Stimulated activated CD4-positive, alpha-beta T cell treated with anti-CD3 and anti-CD28 coated beads, Interleukin-2, amount 100 ng/mL, for 24 hours (primary cell): ENCODE measurements around the gene ZPR1.
"Not testable (repeated sequence)": the region's sequence is repeated elsewhere in the genome, so short reads cannot be mapped to it uniquely, and the experiment has no call there.

Experiments
- DNase-seq, 2 donors: peaks; one replicate each; pipeline ENCODE4 v3.0.0-alpha.2; 2020

The ZPR1 gene

GRCh38 chr11:116787786-116788486 is at the start of gene ZPR1:
Gene ZPR1 (minus strand): TSS chr11:116788023. CDS start chr11:116787990, 33 bp downstream.
- DNase-seq: peak; percentile 86 to 89

GRCh38 chr11:116836632-116836991 is 48.8 kb upstream of the ZPR1 start:
- DNase-seq: no peak

- DNase-seq: peak; percentile 74 to 83
Observed at GRCh38 chr11:116835791-116836631, 48.2 kb upstream of the ZPR1 start.

GRCh38 chr11:116835042-116835772 is 47.4 kb upstream of the ZPR1 start:
- DNase-seq: peak in 1 of 2 donors; percentile 10

GRCh38 chr11:116834535-116835041 is 46.8 kb upstream of the ZPR1 start:
- not testable (repeated sequence) for DNase-seq

- no peak for DNase-seq
Observed at GRCh38 chr11:116833816-116834534, 46.2 kb upstream of the ZPR1 start.

GRCh38 chr11:116833491-116833815 is 45.6 kb upstream of the ZPR1 start:
- DNase-seq: no peak

GRCh38 chr11:116832350-116833290 is 44.8 kb upstream of the ZPR1 start:
- no peak for DNase-seq

GRCh38 chr11:116831790-116832349 is 44.0 kb upstream of the ZPR1 start:
- DNase-seq: no peak

GRCh38 chr11:116830184-116830912 is 42.5 kb upstream of the ZPR1 start:
- no peak for DNase-seq

- no peak for DNase-seq
Observed at GRCh38 chr11:116829525-116830183, 41.8 kb upstream of the ZPR1 start, which contains the start of gene APOC3. Gene APOC3 (plus strand): TSS chr11:116829907. CDS start chr11:116830583, 676 bp downstream.

- DNase-seq: no peak
Observed at GRCh38 chr11:116828632-116829524, 41.1 kb upstream of the ZPR1 start.

- no peak for DNase-seq
Observed at GRCh38 chr11:116827461-116827860, 39.6 kb upstream of the ZPR1 start.

GRCh38 chr11:116826751-116827431 is 39.1 kb upstream of the ZPR1 start:
- no peak for DNase-seq

- no peak for DNase-seq
Observed at GRCh38 chr11:116825854-116826750, 38.3 kb upstream of the ZPR1 start.

GRCh38 chr11:116825434-116825833 is 37.6 kb upstream of the ZPR1 start:
- no peak for DNase-seq
